Limb (tissue), 2 donors: Measurements from ENCODE around the gene SRPX.
A peak's percentile ranks its signal among the peaks of the same experiment; 100 is the strongest.

ENCODE experiments used
- DNase-seq, 2 donors: peaks; one replicate each; pipeline ENCODE4 v3.0.0-alpha.2; 2016; ENCODE audit errors: extremely low spot score in 2 of 2

SRPX gene

DNA sequence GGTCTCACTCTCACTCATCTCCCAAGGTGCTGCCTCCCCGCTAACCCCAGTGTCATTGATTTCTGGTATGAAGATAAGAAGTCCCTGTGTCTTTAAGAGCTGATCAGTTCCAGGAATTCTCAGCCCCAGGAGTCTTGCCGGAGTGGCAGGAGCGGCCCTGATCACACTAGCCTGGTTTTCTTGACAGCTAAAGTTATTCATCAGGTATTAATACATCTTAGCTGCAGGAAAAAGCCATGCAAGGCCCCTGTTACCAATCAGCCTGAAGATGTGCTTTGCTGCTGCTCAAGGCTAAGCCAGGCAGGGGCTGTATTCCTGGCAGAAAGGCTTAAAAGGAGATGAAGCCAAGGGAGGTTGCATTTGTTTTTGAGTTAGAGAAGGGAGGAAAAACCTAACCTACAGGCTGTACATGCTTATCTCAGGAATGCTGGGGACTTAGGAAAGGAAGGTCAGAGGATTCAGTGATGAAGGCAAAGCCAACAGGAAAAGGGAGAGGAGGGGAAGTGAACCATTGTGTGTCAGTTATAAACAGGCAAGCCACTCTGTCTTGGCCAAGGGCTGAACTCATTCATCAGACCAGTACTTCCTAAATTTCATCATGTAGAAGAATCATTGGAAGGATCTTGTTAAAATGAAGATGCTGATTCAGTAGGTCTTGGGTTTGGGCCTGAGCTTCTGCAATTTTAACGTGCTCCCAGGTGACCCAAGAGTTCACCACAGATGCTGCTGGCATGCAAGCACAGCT lies 8.6 kb downstream of the SRPX start:
- DNase-seq = no peak

GRCh38 chrX:38206542-38206941 lies 14.1 kb downstream of the SRPX start:
- DNase-seq = no peak

GRCh38 chrX:38206036-38206435 lies 14.6 kb downstream of the SRPX start:
- no peak for DNase-seq

DNA sequence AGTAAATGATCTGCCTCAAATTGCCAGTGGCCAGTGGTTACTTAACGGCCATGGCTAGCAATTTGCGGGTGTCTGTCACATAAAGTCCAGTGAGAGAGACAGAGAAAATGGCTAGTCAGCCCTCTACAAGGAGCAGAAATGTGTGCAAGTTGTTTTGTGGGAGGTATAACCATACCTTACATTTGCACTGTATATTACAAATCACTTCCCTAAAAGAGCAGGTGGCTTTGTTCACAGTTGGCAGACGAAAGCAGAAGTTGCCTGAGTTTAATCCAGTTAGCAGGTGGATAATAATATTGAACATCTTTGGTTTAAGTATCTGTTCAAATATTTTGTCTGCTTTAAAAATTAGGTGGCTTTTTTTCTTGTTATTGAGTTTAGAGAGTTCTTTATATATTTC lies 15.6 kb downstream of the SRPX start:
- no peak for DNase-seq

- DNase-seq = no peak
These were observed 28.5 kb downstream of the SRPX start for GRCh38 chrX:38192007-38192810.

DNA sequence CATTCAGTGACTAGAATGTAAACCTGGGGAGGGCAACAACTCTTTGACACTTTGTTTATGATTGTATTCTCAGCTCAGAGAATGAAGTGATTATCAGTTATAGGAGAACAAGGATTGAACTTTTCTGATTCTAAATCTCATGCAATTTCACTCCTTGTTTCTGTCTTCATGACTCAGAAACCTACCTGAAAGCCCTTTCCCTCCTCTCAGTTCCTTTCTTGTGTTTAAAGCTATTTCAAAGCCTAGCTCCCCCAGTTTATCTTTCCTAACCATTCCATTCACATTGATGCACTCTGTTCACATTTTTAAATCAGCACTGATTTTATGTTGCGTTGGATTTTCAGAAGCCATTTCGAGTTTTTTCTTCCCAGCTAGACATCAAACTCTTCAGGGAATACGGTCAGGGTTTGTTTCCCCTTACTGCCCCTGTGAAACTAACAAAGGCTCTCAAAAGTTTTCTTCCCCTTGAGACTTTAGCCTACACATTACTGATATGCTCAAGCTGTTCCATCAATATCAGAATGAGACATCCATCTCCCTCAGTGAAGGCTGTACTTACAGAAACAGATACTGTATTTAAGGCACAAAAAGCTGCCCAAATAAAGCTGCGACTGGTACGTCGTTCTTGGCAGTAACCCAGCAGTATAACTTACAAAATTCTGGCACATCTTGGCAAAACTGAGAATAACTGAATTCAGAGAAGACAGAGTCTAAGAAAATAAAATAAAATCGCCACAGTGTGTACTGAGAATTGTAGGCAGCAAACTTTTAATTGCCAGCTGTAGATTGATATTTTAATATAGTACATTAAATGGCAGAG lies 31.0 kb downstream of the SRPX start:
- DNase-seq = no peak

- peak in 1 of 2 donors; percentile 13 for DNase-seq
These were observed 37.1 kb downstream of the SRPX start for GRCh38 chrX:38183596-38183995.

- DNase-seq = no peak
These were observed 39.3 kb downstream of the SRPX start for GRCh38 chrX:38181357-38181756.

GRCh38 chrX:38178396-38178795 lies 42.3 kb downstream of the SRPX start:
- DNase-seq = no peak

GRCh38 chrX:38175139-38175538 lies 45.5 kb downstream of the SRPX start:
- peak in 1 of 2 donors; percentile 47 for DNase-seq

GRCh38 chrX:38172596-38172995 lies 48.1 kb downstream of the SRPX start:
- DNase-seq = no peak

DNA sequence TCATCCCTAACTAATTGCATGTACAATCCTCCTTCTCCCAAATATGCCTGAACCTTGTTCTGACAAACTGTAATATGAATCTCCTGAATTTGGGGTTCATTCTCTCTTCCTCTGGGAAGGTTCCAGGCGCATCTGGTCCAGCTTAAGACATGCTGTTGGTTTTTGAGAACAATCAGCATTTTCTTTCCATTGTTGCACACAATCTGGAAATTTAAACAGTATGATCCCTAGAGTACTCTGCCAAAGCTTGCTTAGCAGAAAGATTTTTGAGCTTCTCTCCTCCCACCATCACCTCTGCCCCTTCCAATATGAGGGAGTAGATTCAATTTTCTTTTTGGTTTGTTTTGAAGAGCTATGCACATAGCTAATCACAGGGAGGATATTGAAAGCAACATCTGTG lies 50.1 kb downstream of the SRPX start:
- DNase-seq = no peak

DNA sequence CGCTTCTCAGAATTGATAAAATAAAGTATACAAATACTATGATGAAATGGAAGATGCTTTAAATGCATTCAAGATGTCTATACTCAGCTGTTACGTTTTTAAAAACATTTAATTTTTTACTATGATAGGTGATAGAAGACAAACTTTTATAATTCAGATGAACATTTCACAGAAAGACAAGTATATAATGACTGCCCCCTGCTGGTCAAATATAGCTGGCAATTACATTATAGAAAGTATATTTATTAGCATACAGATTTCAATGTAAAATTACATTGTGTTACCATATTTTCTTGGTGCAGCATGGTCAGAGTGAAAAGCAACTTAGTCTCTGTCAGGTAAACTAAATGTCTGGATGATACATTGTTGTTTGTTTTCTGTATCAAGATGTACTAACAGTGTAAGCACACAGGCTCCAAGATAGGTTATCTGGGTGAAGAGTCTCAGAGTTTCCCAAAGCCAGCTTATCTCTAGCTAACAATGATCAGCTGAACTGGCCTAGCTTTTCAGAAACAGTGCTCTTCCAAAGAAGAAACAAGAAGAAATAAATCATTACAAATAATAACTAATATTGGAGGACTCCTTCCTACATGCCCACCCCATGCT lies 54.1 kb downstream of the SRPX start:
- peak in 1 of 2 donors; percentile 14 for DNase-seq

DNA sequence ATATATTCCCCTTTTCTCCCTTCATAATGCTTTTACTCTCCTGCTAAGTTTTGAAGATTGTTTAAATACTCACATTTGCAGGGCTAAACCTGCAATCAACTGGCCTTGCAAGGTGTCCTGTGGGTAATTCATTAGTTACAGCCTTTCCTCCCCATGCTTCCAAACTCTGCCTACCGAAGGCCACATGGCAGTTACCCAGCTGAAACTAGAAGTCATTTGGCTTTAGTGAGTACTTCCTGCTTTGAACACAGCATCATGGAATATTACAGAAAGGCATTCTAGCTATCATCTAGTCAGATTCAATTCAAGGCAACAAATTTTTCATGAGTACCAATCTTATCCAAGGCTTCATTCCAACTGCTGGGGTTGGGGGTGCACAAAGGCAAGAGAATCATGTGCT lies 55.6 kb downstream of the SRPX start:
- no peak for DNase-seq

- no peak for DNase-seq
These were observed 57.5 kb downstream of the SRPX start for GRCh38 chrX:38163193-38163592.

DNA sequence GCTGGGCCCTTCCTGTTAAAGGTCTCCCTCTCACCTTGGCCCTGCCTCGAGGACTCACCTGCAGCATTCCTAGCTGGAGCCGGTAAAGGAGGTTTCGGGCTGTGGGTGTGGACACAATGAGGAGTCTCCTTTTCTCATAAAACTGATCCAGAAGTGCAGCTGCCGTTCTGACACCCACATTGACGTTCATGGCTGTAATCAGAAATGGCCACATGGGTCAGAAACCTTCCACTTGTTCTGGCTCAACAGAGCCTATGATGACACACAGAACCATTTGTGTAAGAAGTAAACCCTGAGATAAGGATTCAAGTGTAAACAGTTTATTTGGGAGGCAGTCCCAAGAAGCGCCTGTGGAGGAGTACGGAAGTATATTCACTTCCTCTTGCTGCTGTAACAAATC lies 63.8 kb downstream of the SRPX start:
- DNase-seq = no peak

DNA sequence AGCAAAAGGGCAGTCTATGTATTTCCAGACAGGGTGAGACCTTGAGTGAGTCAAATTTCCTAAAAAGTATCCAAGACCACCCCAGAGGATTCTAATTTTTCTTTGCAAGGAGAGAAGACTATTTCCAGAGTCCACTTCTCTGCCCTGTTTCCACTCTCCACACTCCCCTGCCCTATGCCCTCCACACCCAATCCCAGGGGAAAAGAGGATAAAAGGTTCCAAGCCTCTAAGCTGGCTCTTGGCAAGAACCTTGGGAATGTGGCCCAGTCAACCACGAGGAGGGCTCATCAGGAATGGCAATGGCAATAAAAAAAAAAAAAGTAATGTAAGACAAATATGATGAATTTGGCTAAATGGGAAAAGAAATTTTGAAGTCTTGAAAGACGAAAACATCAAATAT lies 65.9 kb downstream of the SRPX start:
- DNase-seq = no peak

- DNase-seq = no peak
These were observed 66.3 kb downstream of the SRPX start for GRCh38 chrX:38154340-38154739.

- no peak for DNase-seq
These were observed 69.2 kb downstream of the SRPX start for GRCh38 chrX:38151441-38151840.

GRCh38 chrX:38150993-38151392 lies 69.7 kb downstream of the SRPX start:
- no peak for DNase-seq

DNA sequence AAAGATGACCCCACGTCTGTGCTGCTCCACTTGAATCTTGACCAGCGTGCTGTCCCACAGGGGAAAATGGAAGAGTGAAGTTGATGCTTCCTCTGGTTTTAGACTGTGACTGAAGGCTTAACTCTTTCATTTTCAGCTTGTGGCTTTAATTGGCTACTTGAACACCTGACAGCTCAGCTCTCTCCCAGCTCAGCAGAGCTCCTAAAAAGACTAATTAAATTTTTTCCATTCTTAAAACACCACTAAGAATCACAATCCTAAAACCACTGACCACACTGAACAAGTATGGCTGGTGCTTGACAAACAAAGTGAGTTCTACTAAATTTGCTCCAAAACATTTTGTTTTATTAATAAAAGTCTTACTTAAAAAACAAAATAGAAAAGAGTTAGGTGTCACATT lies 71.7 kb downstream of the SRPX start:
- no peak for DNase-seq

DNA sequence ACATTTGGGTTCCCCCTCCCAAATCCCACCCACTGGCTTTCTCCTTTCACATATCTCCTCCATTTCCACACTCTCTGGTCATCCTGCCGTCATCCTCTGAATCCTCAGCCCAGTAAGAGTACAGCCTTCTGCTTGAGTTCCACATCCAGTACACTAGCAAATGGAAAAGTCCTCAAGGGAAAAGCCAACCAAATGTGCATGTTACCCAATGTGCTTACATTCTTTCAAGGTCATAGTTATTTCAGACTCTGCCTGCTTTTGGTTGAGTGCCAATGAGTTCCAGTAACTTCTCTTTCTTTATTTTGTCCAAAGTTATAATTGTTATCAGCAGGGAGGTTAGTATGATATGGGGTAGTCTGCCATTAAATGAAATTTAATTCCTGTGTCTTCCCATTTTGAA lies 78.1 kb downstream of the SRPX start:
- DNase-seq = no peak
